ENCODE results near the gene MAPK14. TPM values are rescaled to one million over a fixed set of nuclear protein-coding genes. Genes with fewer than 3 reads are reported as not detected.

MAPK14 gene
- total and polyA plus RNA-seq, 12 donors = 11.3 to 119 (median 49.3) TPM

GRCh38 chr6:35993150-35993549 is 34.5 kb upstream of the MAPK14 start:
- 71 to 87% (median 82%) methylated on average over 3 of the region's 3 CpGs for WGBS, 4 donors
- no peak for DNase-seq
- H3K9me3 ChIP-seq (replicated peaks in 1 of 3) = no peaks in the 10 kb centered on the region
- intact Hi-C loops (cut with DNase I) = no loop called here
- no peaks in the 10 kb centered on the region for H3K27me3 ChIP-seq
- no peak overlapping the region for H3K4me3 ChIP-seq
- no peak for TF ChIP-seq POLR2A (IDR thresholded peaks at IDR 0.05)
- TF ChIP-seq CTCF (IDR thresholded peaks at IDR 0.05) = no peak
- no peak overlapping the region for H3K27ac ChIP-seq
- no peaks in the 10 kb centered on the region for H3K4me1 ChIP-seq (replicated peaks in 1 of 2)
- H3K36me3 ChIP-seq (replicated peaks in 1 of 2) = no peaks in the 10 kb centered on the region

- H3K27ac ChIP-seq = no peak overlapping the region
- intact Hi-C loops (cut with DNase I) = no loop called here
- no peak overlapping the region for H3K4me3 ChIP-seq
- no peaks in the 10 kb centered on the region for H3K27me3 ChIP-seq
- 81 to 89% (median 86%) methylated on average over 1 of the region's 1 CpG for WGBS, 4 donors
- no peaks in the 10 kb centered on the region for H3K4me1 ChIP-seq (replicated peaks in 1 of 2)
- DNase-seq = no peak
- no peaks in the 10 kb centered on the region for H3K36me3 ChIP-seq (replicated peaks in 1 of 2)
- TF ChIP-seq CTCF (IDR thresholded peaks at IDR 0.05) (no peak), POLR2A (IDR thresholded peaks at IDR 0.05) (no peak)
- no peaks in the 10 kb centered on the region for H3K9me3 ChIP-seq (replicated peaks in 1 of 3)
Measured at GRCh38 chr6:36000451-36000850, 27.2 kb upstream of the MAPK14 start.

- Histone ChIP-seq H3K9me3 (replicated peaks in 1 of 3) (no peaks in the 10 kb centered on the region), H3K36me3 (replicated peaks in 1 of 2) (no peaks in the 10 kb centered on the region), H3K4me1 (replicated peaks in 1 of 2) (no peaks in the 10 kb centered on the region), H3K27me3 (no peaks in the 10 kb centered on the region), H3K4me3 (no peak overlapping the region), H3K27ac (no peak overlapping the region)
- intact Hi-C loops (cut with DNase I) = no loop called here
- 89 to 97% (median 93%) methylated on average over 4 of the region's 4 CpGs for WGBS, 4 donors
- TF ChIP-seq CTCF (IDR thresholded peaks at IDR 0.05) = no peak
- no peak for TF ChIP-seq POLR2A (IDR thresholded peaks at IDR 0.05)
- no peak for DNase-seq
Measured at GRCh38 chr6:36015666-36016065, 11.9 kb upstream of the MAPK14 start.

GRCh38 chr6:36018339-36018738 is 9.3 kb upstream of the MAPK14 start:
- Histone ChIP-seq H3K27ac (no peak overlapping the region), H3K4me1 (replicated peaks in 1 of 2) (no peaks in the 10 kb centered on the region), H3K27me3 (no peaks in the 10 kb centered on the region), H3K9me3 (replicated peaks in 1 of 3) (no peaks in the 10 kb centered on the region), H3K4me3 (no peak overlapping the region), H3K36me3 (replicated peaks in 1 of 2) (no peaks in the 10 kb centered on the region)
- DNase-seq = no peak
- no peak for TF ChIP-seq POLR2A (IDR thresholded peaks at IDR 0.05)
- no peak for TF ChIP-seq CTCF (IDR thresholded peaks at IDR 0.05)
- intact Hi-C loops (cut with DNase I) = no loop called here
- WGBS, 4 donors = 77 to 85% (median 79%) methylated on average over 2 of the region's 2 CpGs
